ENCODE data around the gene PTPN14. TPM values are rescaled to one million over a fixed set of nuclear protein-coding genes. Genes with fewer than 3 reads are reported as not detected.

PTPN14 gene
- total RNA-seq, 2 donors from 2014 or later, result 0.05 TPM; not detected in 1

- Mint-ChIP-seq H3K27me3 (no peaks in the 10 kb centered on the region), H3K4me3 (no peak overlapping the region), H3K36me3 (ENCODE audit: low read depth) (no peaks in the 10 kb centered on the region), H3K4me1 (peaks cover 3% of the 10 kb centered on the region), H3K27ac (no peak overlapping the region)
- ATAC-seq (no peak), DNase-seq (no peak)
- H3K9me3 ChIP-seq (ENCODE audit: control insufficient read depth, low read length, poor library complexity, severe bottlenecking), result no peaks in the 10 kb centered on the region
Observed at GRCh38 chr1:214324896-214325800, 226.3 kb downstream of the PTPN14 start.

GRCh38 chr1:214321705-214322453 lies 229.5 kb downstream of the PTPN14 start:
- no peaks in the 10 kb centered on the region for H3K9me3 ChIP-seq (ENCODE audit: control insufficient read depth, low read length, poor library complexity, severe bottlenecking)
- H3K27ac Mint-ChIP-seq, result no peak overlapping the region
- H3K27me3 Mint-ChIP-seq, result no peaks in the 10 kb centered on the region
- no peaks in the 10 kb centered on the region for H3K36me3 Mint-ChIP-seq (ENCODE audit: low read depth)
- no peak for ATAC-seq
- H3K4me3 Mint-ChIP-seq, result no peak overlapping the region
- peaks cover 3% of the 10 kb centered on the region for H3K4me1 Mint-ChIP-seq
- no peak for DNase-seq

GRCh38 chr1:214319938-214320337 lies 231.5 kb downstream of the PTPN14 start:
- Mint-ChIP-seq H3K4me3 (no peak overlapping the region), H3K27me3 (no peaks in the 10 kb centered on the region), H3K36me3 (ENCODE audit: low read depth) (peaks cover 5% of the 10 kb centered on the region), H3K27ac (peak overlapping the region; percentile 74), H3K4me1 (peaks cover 6% of the 10 kb centered on the region)
- no peaks in the 10 kb centered on the region for H3K9me3 ChIP-seq (ENCODE audit: control insufficient read depth, low read length, poor library complexity, severe bottlenecking)
- ATAC-seq (no peak), DNase-seq (no peak)

- Mint-ChIP-seq H3K4me3 (no peak overlapping the region), H3K4me1 (peaks cover 6% of the 10 kb centered on the region), H3K36me3 (ENCODE audit: low read depth) (peaks cover 5% of the 10 kb centered on the region), H3K27me3 (no peaks in the 10 kb centered on the region), H3K27ac (peak overlapping the region; percentile 74)
- no peak for DNase-seq
- no peak for ATAC-seq
- no peaks in the 10 kb centered on the region for H3K9me3 ChIP-seq (ENCODE audit: control insufficient read depth, low read length, poor library complexity, severe bottlenecking)
Observed at GRCh38 chr1:214318956-214319736, 232.3 kb downstream of the PTPN14 start.

GRCh38 chr1:214318356-214318755 lies 233.0 kb downstream of the PTPN14 start:
- no peaks in the 10 kb centered on the region for H3K9me3 ChIP-seq (ENCODE audit: control insufficient read depth, low read length, poor library complexity, severe bottlenecking)
- no peak overlapping the region for H3K27ac Mint-ChIP-seq
- H3K27me3 Mint-ChIP-seq, result no peaks in the 10 kb centered on the region
- no peak for DNase-seq
- H3K36me3 Mint-ChIP-seq (ENCODE audit: low read depth), result peaks cover 8% of the 10 kb centered on the region
- peaks cover 9% of the 10 kb centered on the region for H3K4me1 Mint-ChIP-seq
- ATAC-seq, result no peak
- H3K4me3 Mint-ChIP-seq, result no peak overlapping the region

- no peak for DNase-seq
- no peaks in the 10 kb centered on the region for H3K9me3 ChIP-seq (ENCODE audit: control insufficient read depth, low read length, poor library complexity, severe bottlenecking)
- ATAC-seq, result no peak
- H3K27ac Mint-ChIP-seq, result peak overlapping the region; percentile 19
- H3K4me3 Mint-ChIP-seq, result no peak overlapping the region
- H3K4me1 Mint-ChIP-seq, result peaks cover 10% of the 10 kb centered on the region
- no peaks in the 10 kb centered on the region for H3K27me3 Mint-ChIP-seq
- peaks cover 8% of the 10 kb centered on the region for H3K36me3 Mint-ChIP-seq (ENCODE audit: low read depth)
Observed at GRCh38 chr1:214317734-214318133, 233.7 kb downstream of the PTPN14 start.

GRCh38 chr1:214317300-214317699 lies 234.1 kb downstream of the PTPN14 start:
- Mint-ChIP-seq H3K27ac (peak overlapping the region; percentile 19), H3K36me3 (ENCODE audit: low read depth) (peaks cover 8% of the 10 kb centered on the region), H3K27me3 (no peaks in the 10 kb centered on the region), H3K4me1 (peaks cover 12% of the 10 kb centered on the region), H3K4me3 (no peak overlapping the region)
- H3K9me3 ChIP-seq (ENCODE audit: control insufficient read depth, low read length, poor library complexity, severe bottlenecking), result no peaks in the 10 kb centered on the region
- DNase-seq, result no peak
- ATAC-seq, result no peak

- H3K4me3 Mint-ChIP-seq, result no peak overlapping the region
- no peaks in the 10 kb centered on the region for H3K27me3 Mint-ChIP-seq
- peak overlapping the region; percentile 19 for H3K27ac Mint-ChIP-seq
- no peak for DNase-seq
- no peaks in the 10 kb centered on the region for H3K9me3 ChIP-seq (ENCODE audit: control insufficient read depth, low read length, poor library complexity, severe bottlenecking)
- no peak for ATAC-seq
- peaks cover 8% of the 10 kb centered on the region for H3K36me3 Mint-ChIP-seq (ENCODE audit: low read depth)
- H3K4me1 Mint-ChIP-seq, result peaks cover 19% of the 10 kb centered on the region
Observed at GRCh38 chr1:214316593-214316992, 234.8 kb downstream of the PTPN14 start.

GRCh38 chr1:214314178-214314843 lies 237.1 kb downstream of the PTPN14 start:
- H3K9me3 ChIP-seq (ENCODE audit: control insufficient read depth, low read length, poor library complexity, severe bottlenecking), result no peaks in the 10 kb centered on the region
- Mint-ChIP-seq H3K27me3 (no peaks in the 10 kb centered on the region), H3K4me1 (peaks cover 29% of the 10 kb centered on the region), H3K27ac (no peak overlapping the region), H3K4me3 (no peak overlapping the region), H3K36me3 (ENCODE audit: low read depth) (peaks cover 8% of the 10 kb centered on the region)
- no peak for DNase-seq
- no peak for ATAC-seq

GRCh38 chr1:214312530-214313051 lies 238.8 kb downstream of the PTPN14 start:
- H3K4me1 Mint-ChIP-seq, result peaks cover 41% of the 10 kb centered on the region
- H3K4me3 Mint-ChIP-seq, result no peak overlapping the region
- H3K36me3 Mint-ChIP-seq (ENCODE audit: low read depth), result peaks cover 8% of the 10 kb centered on the region
- ATAC-seq, result no peak
- no peaks in the 10 kb centered on the region for H3K27me3 Mint-ChIP-seq
- no peaks in the 10 kb centered on the region for H3K9me3 ChIP-seq (ENCODE audit: control insufficient read depth, low read length, poor library complexity, severe bottlenecking)
- no peak for DNase-seq
- no peak overlapping the region for H3K27ac Mint-ChIP-seq

GRCh38 chr1:214310777-214311690 lies 240.4 kb downstream of the PTPN14 start:
- Mint-ChIP-seq H3K36me3 (ENCODE audit: low read depth) (peaks cover 8% of the 10 kb centered on the region), H3K4me1 (peaks cover 41% of the 10 kb centered on the region), H3K27ac (peak overlapping the region; percentile 88), H3K4me3 (peak overlapping the region; percentile 89), H3K27me3 (no peaks in the 10 kb centered on the region)
- ATAC-seq (peak; percentile 49), DNase-seq (no peak)
- no peaks in the 10 kb centered on the region for H3K9me3 ChIP-seq (ENCODE audit: control insufficient read depth, low read length, poor library complexity, severe bottlenecking)

- H3K36me3 Mint-ChIP-seq (ENCODE audit: low read depth), result peaks cover 3% of the 10 kb centered on the region
- H3K4me1 Mint-ChIP-seq, result peaks cover 38% of the 10 kb centered on the region
- no peak for ATAC-seq
- H3K4me3 Mint-ChIP-seq, result peak overlapping the region; percentile 89
- no peaks in the 10 kb centered on the region for H3K9me3 ChIP-seq (ENCODE audit: control insufficient read depth, low read length, poor library complexity, severe bottlenecking)
- peak overlapping the region; percentile 88 for H3K27ac Mint-ChIP-seq
- no peak for DNase-seq
- no peaks in the 10 kb centered on the region for H3K27me3 Mint-ChIP-seq
Observed at GRCh38 chr1:214310010-214310409, 241.4 kb downstream of the PTPN14 start.
